ENCODE results near the gene RPAIN.

Gene RPAIN, protein sequence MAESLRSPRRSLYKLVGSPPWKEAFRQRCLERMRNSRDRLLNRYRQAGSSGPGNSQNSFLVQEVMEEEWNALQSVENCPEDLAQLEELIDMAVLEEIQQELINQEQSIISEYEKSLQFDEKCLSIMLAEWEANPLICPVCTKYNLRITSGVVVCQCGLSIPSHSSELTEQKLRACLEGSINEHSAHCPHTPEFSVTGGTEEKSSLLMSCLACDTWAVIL

DNA sequence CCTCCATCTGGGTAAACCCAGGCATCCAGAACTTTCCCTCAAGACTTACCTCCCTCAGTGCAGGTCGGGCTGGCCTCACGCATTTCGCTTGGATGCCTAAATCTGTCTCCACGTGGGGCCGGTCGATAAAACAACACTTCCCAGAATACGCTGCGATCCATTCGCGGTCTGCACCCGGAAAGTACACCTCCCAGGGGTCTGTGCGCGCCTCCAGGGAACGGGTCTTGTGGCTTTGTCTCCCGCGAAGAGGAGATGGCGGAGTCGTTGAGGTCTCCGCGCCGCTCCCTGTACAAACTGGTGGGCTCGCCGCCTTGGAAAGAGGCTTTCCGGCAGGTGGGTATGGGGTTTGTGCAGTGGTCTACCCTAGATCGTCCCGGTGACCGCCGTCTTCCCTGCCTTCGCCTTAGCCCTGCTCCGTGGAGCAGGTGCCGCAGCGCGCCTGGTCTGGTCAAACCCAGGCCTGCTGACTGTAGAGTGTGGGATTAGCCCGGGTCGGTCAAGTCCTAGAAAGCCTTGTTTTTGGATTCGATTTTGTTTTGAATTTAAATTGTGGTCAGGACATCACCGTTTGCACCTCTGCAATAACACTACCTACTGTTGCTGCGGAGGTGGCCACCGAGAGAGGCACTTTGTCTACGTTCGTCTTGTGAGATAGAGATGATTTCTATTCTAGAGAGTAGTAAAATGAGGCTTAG lies at the start of gene RPAIN:
Gene RPAIN (plus strand): TSS at position 224 of the 695 bp plus-strand sequence. CDS start 29 bp downstream, at position 253.
- H3K27ac ChIP-seq, result peak within 1 kb of the TSS; percentile 64
- TF ChIP-seq, protein P1, sequence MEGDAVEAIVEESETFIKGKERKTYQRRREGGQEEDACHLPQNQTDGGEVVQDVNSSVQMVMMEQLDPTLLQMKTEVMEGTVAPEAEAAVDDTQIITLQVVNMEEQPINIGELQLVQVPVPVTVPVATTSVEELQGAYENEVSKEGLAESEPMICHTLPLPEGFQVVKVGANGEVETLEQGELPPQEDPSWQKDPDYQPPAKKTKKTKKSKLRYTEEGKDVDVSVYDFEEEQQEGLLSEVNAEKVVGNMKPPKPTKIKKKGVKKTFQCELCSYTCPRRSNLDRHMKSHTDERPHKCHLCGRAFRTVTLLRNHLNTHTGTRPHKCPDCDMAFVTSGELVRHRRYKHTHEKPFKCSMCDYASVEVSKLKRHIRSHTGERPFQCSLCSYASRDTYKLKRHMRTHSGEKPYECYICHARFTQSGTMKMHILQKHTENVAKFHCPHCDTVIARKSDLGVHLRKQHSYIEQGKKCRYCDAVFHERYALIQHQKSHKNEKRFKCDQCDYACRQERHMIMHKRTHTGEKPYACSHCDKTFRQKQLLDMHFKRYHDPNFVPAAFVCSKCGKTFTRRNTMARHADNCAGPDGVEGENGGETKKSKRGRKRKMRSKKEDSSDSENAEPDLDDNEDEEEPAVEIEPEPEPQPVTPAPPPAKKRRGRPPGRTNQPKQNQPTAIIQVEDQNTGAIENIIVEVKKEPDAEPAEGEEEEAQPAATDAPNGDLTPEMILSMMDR (conservative IDR thresholded peaks at IDR 0.05; ENCODE audit: low read depth, low read length), result no peak
- peak within 1 kb of the TSS; percentile 25; the same call in 1 of the 2 replicates for H3K4me2 ChIP-seq
- no peaks in the 10 kb centered on the region for H3K4me1 ChIP-seq (ENCODE audit: low read depth, poor library complexity, severe bottlenecking)
- no peaks in the 10 kb centered on the region for H3K27me3 ChIP-seq (ENCODE audit: insufficient read depth, low read depth)
- no peak within 1 kb of the TSS for H3K4me3 ChIP-seq (IDR thresholded peaks at IDR 0.05; ENCODE audit: insufficient read depth, low read depth, low read length)
- peak within 1 kb of the TSS; percentile 34 for H2AFZ ChIP-seq (ENCODE audit: low read depth)
- H4K20me1 ChIP-seq (ENCODE audit: insufficient read depth), result no peaks in the 10 kb centered on the region
- H3K9ac ChIP-seq, result peak within 1 kb of the TSS; percentile 57; the same call in 1 of the 2 replicates
- H3K79me2 ChIP-seq (ENCODE audit: insufficient read depth, low read depth), result peaks cover 20% of the 10 kb centered on the region; the same call in 1 of the 2 replicates
- no peaks in the 10 kb centered on the region for H3K36me3 ChIP-seq (ENCODE audit: insufficient read depth)

DNA sequence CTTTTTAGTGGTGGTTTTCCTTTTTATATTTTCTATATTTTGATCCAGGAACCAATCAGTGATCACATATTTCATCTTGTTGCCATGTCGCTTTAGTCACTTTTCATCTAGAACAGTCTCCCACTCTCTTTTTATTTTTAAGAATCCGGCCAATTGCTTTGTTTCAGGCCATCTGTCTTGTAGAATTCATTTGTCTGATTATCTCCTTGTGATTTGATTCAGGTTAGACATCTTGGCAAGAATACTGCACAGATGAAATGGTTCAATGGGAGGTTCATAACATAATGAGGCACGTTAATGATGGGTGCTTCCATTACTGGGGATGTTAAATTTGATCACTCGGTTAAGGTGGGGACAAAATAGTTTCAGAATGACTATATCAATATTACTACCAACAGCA lies 49.6 kb upstream of the RPAIN start:
- Histone ChIP-seq H3K4me1 (ENCODE audit: low read depth, poor library complexity, severe bottlenecking) (peaks cover 10% of the 10 kb centered on the region), H3K9ac (no peak overlapping the region), H3K27me3 (ENCODE audit: insufficient read depth, low read depth) (no peaks in the 10 kb centered on the region), H3K27ac (no peak overlapping the region), H4K20me1 (ENCODE audit: insufficient read depth) (no peaks in the 10 kb centered on the region), H3K4me3 (IDR thresholded peaks at IDR 0.05; ENCODE audit: insufficient read depth, low read depth, low read length) (no peak overlapping the region), H3K79me2 (ENCODE audit: insufficient read depth, low read depth) (no peaks in the 10 kb centered on the region), H2AFZ (ENCODE audit: low read depth) (no peak overlapping the region), H3K4me2 (no peak overlapping the region), H3K36me3 (ENCODE audit: insufficient read depth) (no peaks in the 10 kb centered on the region)
- TF ChIP-seq, protein P1 (conservative IDR thresholded peaks at IDR 0.05; ENCODE audit: low read depth, low read length), result no peak

DNA sequence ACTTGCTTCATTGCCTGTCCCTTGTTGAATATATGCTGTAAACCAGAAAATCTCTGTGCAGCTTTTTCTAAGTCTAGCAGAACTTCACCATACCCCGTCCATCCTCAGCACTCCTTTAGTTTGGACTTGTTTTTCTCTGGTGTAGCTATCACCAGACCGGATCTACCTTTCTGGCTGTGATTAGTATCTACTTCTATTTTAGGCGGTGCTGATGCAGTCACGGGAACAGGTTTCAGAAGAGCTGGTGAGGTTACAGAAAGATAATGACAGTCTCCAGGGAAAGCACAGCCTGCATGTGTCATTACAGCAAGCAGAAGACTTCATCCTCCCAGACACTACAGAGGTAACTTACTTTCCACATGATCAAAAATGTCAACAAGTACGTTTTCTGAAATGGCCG lies 46.9 kb upstream of the RPAIN start:
- Histone ChIP-seq H3K9ac (no peak overlapping the region), H3K79me2 (ENCODE audit: insufficient read depth, low read depth) (no peaks in the 10 kb centered on the region), H4K20me1 (ENCODE audit: insufficient read depth) (no peaks in the 10 kb centered on the region), H3K27me3 (ENCODE audit: insufficient read depth, low read depth) (no peaks in the 10 kb centered on the region), H2AFZ (ENCODE audit: low read depth) (no peak overlapping the region), H3K4me2 (no peak overlapping the region), H3K4me3 (IDR thresholded peaks at IDR 0.05; ENCODE audit: insufficient read depth, low read depth, low read length) (no peak overlapping the region), H3K4me1 (ENCODE audit: low read depth, poor library complexity, severe bottlenecking) (peaks cover 10% of the 10 kb centered on the region), H3K36me3 (ENCODE audit: insufficient read depth) (no peaks in the 10 kb centered on the region), H3K27ac (no peak overlapping the region)
- TF ChIP-seq, protein P1 (conservative IDR thresholded peaks at IDR 0.05; ENCODE audit: low read depth, low read length), result no peak

DNA sequence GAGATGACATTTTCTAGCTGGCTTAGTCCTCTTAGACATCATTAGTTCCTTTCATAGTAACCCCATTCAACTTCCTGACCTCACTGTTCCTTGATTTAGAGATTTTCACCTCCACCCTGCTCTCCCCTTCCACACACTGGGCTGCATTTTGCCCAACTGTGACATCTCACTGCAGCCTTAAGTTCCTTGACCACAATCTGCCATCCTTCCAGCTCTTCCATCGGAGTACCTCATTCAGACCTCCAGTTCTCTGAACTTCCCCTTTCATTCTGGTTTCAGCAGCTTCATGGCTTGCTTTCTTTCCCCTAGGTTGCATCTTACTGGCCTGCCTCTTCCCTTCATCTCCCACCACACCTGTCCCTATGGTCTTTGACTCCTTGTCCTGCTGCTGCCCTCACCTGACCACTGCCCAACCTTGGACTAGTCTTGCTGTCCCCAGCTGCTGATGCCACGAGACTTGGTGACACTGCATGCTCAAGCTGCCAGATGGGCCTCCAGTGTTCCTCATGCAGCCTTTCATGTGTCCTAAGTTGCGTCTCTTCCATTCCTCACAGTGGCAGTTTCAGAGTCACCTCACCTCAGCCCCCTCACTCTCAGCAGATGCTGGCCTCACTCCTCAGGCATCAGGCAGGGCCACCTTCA lies 41.3 kb upstream of the RPAIN start:
- Histone ChIP-seq H3K4me1 (ENCODE audit: low read depth, poor library complexity, severe bottlenecking) (peaks cover 3% of the 10 kb centered on the region), H3K27ac (no peak overlapping the region), H3K9ac (no peak overlapping the region), H4K20me1 (ENCODE audit: insufficient read depth) (no peaks in the 10 kb centered on the region), H3K79me2 (ENCODE audit: insufficient read depth, low read depth) (no peaks in the 10 kb centered on the region), H3K36me3 (ENCODE audit: insufficient read depth) (no peaks in the 10 kb centered on the region), H3K27me3 (ENCODE audit: insufficient read depth, low read depth) (no peaks in the 10 kb centered on the region), H3K4me2 (no peak overlapping the region), H2AFZ (ENCODE audit: low read depth) (no peak overlapping the region), H3K4me3 (IDR thresholded peaks at IDR 0.05; ENCODE audit: insufficient read depth, low read depth, low read length) (no peak overlapping the region)
- TF ChIP-seq, protein P1 (conservative IDR thresholded peaks at IDR 0.05; ENCODE audit: low read depth, low read length), result no peak

Data from KMS-11 (cell line).